Measurements from ENCODE around the gene FAHD2A.

Gene FAHD2A

GRCh38 chr2:95381212-95382191 lies 21.0 kb upstream of the FAHD2A start:
- FAIRE-seq (no peak), DNase-seq (ENCODE audit: insufficient read length, low spot score) (no peak)
- TF ChIP-seq SPI1 (IDR thresholded peaks at IDR 0.05; ENCODE audit: low read depth, low read length), result no peak

GRCh38 chr2:95382192-95382591 lies 20.3 kb upstream of the FAHD2A start:
- no peak for TF ChIP-seq POLR2AphosphoS5 (IDR thresholded peaks at IDR 0.05; ENCODE audit: low read depth, low read length)
- no peak for TF ChIP-seq PAX5 (IDR thresholded peaks at IDR 0.05; ENCODE audit: insufficient read depth, low read length, severe bottlenecking)
- TF ChIP-seq TAF1 (IDR thresholded peaks at IDR 0.05; ENCODE audit: low read depth, low read length), result no peak
- no peak for TF ChIP-seq POU2F2 (IDR thresholded peaks at IDR 0.05; ENCODE audit: low read depth, low read length)
- TF ChIP-seq POLR2A (IDR thresholded peaks at IDR 0.05; ENCODE audit: low read depth, low read length), result no peak
- TF ChIP-seq SPI1 (IDR thresholded peaks at IDR 0.05; ENCODE audit: low read depth, low read length), result no peak
- FAIRE-seq, result no peak

GRCh38 chr2:95382686-95383634 lies 19.5 kb upstream of the FAHD2A start:
- no peak for FAIRE-seq

More at GRCh38 chr2:95382192-95382591, 20.3 kb upstream of the FAHD2A start:
- no peak for DNase-seq (ENCODE audit: insufficient read length, low spot score)

GRCh38 chr2:95383635-95384027 lies 18.9 kb upstream of the FAHD2A start:
- FAIRE-seq, result no peak
- TF ChIP-seq PAX5 (IDR thresholded peaks at IDR 0.05; ENCODE audit: insufficient read depth, low read length, severe bottlenecking), result no peak
- TF ChIP-seq TAF1 (IDR thresholded peaks at IDR 0.05; ENCODE audit: low read depth, low read length), result no peak
- TF ChIP-seq POLR2AphosphoS5 (IDR thresholded peaks at IDR 0.05; ENCODE audit: low read depth, low read length), result no peak
- TF ChIP-seq SPI1 (IDR thresholded peaks at IDR 0.05; ENCODE audit: low read depth, low read length), result no peak
- no peak for TF ChIP-seq POU2F2 (IDR thresholded peaks at IDR 0.05; ENCODE audit: low read depth, low read length)
- TF ChIP-seq POLR2A (IDR thresholded peaks at IDR 0.05; ENCODE audit: low read depth, low read length), result no peak
- no peak for DNase-seq (ENCODE audit: insufficient read length, low spot score)

More at GRCh38 chr2:95382686-95383634, 19.5 kb upstream of the FAHD2A start:
- TF ChIP-seq POLR2A (IDR thresholded peaks at IDR 0.05; ENCODE audit: low read depth, low read length) (no peak), TAF1 (IDR thresholded peaks at IDR 0.05; ENCODE audit: low read depth, low read length) (no peak), PAX5 (IDR thresholded peaks at IDR 0.05; ENCODE audit: insufficient read depth, low read length, severe bottlenecking) (no peak), SPI1 (IDR thresholded peaks at IDR 0.05; ENCODE audit: low read depth, low read length) (no peak), POLR2AphosphoS5 (IDR thresholded peaks at IDR 0.05; ENCODE audit: low read depth, low read length) (no peak), POU2F2 (IDR thresholded peaks at IDR 0.05; ENCODE audit: low read depth, low read length) (no peak)
- DNase-seq (ENCODE audit: insufficient read length, low spot score), result no peak

- FAIRE-seq (no peak), DNase-seq (ENCODE audit: insufficient read length, low spot score) (no peak)
- TF ChIP-seq POU2F2 (IDR thresholded peaks at IDR 0.05; ENCODE audit: low read depth, low read length), result no peak
- no peak for TF ChIP-seq PAX5 (IDR thresholded peaks at IDR 0.05; ENCODE audit: insufficient read depth, low read length, severe bottlenecking)
- TF ChIP-seq SPI1 (IDR thresholded peaks at IDR 0.05; ENCODE audit: low read depth, low read length), result no peak
- TF ChIP-seq POLR2A (IDR thresholded peaks at IDR 0.05; ENCODE audit: low read depth, low read length), result no peak
- no peak for TF ChIP-seq POLR2AphosphoS5 (IDR thresholded peaks at IDR 0.05; ENCODE audit: low read depth, low read length)
- TF ChIP-seq TAF1 (IDR thresholded peaks at IDR 0.05; ENCODE audit: low read depth, low read length), result no peak
These were observed 17.5 kb upstream of the FAHD2A start for GRCh38 chr2:95384854-95385569.

GRCh38 chr2:95385570-95385984 lies 16.9 kb upstream of the FAHD2A start:
- FAIRE-seq (no peak), DNase-seq (ENCODE audit: insufficient read length, low spot score) (no peak)
- TF ChIP-seq POLR2AphosphoS5 (IDR thresholded peaks at IDR 0.05; ENCODE audit: low read depth, low read length), result no peak
- no peak for TF ChIP-seq PAX5 (IDR thresholded peaks at IDR 0.05; ENCODE audit: insufficient read depth, low read length, severe bottlenecking)
- no peak for TF ChIP-seq SPI1 (IDR thresholded peaks at IDR 0.05; ENCODE audit: low read depth, low read length)
- no peak for TF ChIP-seq TAF1 (IDR thresholded peaks at IDR 0.05; ENCODE audit: low read depth, low read length)
- no peak for TF ChIP-seq POLR2A (IDR thresholded peaks at IDR 0.05; ENCODE audit: low read depth, low read length)
- no peak for TF ChIP-seq POU2F2 (IDR thresholded peaks at IDR 0.05; ENCODE audit: low read depth, low read length)

GRCh38 chr2:95386031-95386430 lies 16.5 kb upstream of the FAHD2A start:
- no peak for DNase-seq (ENCODE audit: insufficient read length, low spot score)
- no peak for FAIRE-seq

GRCh38 chr2:95387358-95387757 lies 15.2 kb upstream of the FAHD2A start:
- no peak for DNase-seq (ENCODE audit: insufficient read length, low spot score)
- TF ChIP-seq POLR2A (IDR thresholded peaks at IDR 0.05; ENCODE audit: low read depth, low read length) (no peak), TAF1 (IDR thresholded peaks at IDR 0.05; ENCODE audit: low read depth, low read length) (no peak), SPI1 (IDR thresholded peaks at IDR 0.05; ENCODE audit: low read depth, low read length) (no peak), POU2F2 (IDR thresholded peaks at IDR 0.05; ENCODE audit: low read depth, low read length) (no peak), POLR2AphosphoS5 (IDR thresholded peaks at IDR 0.05; ENCODE audit: low read depth, low read length) (no peak), PAX5 (IDR thresholded peaks at IDR 0.05; ENCODE audit: insufficient read depth, low read length, severe bottlenecking) (no peak)

More at GRCh38 chr2:95386031-95386430, 16.5 kb upstream of the FAHD2A start:
- no peak for TF ChIP-seq PAX5 (IDR thresholded peaks at IDR 0.05; ENCODE audit: insufficient read depth, low read length, severe bottlenecking)
- TF ChIP-seq POLR2AphosphoS5 (IDR thresholded peaks at IDR 0.05; ENCODE audit: low read depth, low read length), result no peak
- no peak for TF ChIP-seq POU2F2 (IDR thresholded peaks at IDR 0.05; ENCODE audit: low read depth, low read length)
- no peak for TF ChIP-seq TAF1 (IDR thresholded peaks at IDR 0.05; ENCODE audit: low read depth, low read length)
- TF ChIP-seq SPI1 (IDR thresholded peaks at IDR 0.05; ENCODE audit: low read depth, low read length), result no peak
- TF ChIP-seq POLR2A (IDR thresholded peaks at IDR 0.05; ENCODE audit: low read depth, low read length), result no peak

More at GRCh38 chr2:95387358-95387757, 15.2 kb upstream of the FAHD2A start:
- no peak for FAIRE-seq
